ENCODE results near the gene PYGL.

DNA sequence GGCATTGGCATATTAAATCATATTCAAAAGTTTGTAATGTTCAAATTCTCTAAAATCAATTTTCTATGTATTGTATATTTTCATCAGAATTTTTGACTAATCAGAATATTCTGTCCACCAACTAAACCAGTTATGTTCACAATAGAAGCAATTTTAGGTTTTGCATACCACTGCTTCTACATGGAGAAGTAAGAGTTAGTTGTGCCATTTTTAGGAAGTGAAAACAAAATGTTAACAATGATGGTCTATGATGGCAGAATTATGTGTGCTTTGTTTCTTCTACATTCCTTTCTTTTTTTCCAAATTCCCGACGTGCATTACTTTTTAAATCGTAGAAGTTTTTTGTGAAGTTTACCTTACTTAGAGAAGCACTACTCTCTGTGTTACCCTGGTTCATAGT lies 42.9 kb downstream of the PYGL start:
- TF ChIP-seq, protein P1, sequence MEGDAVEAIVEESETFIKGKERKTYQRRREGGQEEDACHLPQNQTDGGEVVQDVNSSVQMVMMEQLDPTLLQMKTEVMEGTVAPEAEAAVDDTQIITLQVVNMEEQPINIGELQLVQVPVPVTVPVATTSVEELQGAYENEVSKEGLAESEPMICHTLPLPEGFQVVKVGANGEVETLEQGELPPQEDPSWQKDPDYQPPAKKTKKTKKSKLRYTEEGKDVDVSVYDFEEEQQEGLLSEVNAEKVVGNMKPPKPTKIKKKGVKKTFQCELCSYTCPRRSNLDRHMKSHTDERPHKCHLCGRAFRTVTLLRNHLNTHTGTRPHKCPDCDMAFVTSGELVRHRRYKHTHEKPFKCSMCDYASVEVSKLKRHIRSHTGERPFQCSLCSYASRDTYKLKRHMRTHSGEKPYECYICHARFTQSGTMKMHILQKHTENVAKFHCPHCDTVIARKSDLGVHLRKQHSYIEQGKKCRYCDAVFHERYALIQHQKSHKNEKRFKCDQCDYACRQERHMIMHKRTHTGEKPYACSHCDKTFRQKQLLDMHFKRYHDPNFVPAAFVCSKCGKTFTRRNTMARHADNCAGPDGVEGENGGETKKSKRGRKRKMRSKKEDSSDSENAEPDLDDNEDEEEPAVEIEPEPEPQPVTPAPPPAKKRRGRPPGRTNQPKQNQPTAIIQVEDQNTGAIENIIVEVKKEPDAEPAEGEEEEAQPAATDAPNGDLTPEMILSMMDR (IDR thresholded peaks at IDR 0.05), result no peak
- no peak for TF ChIP-seq EZH2 (IDR thresholded peaks at IDR 0.05)

All from neural progenitor cell (in vitro differentiated cells).